ENCODE measurements around the gene RAPGEF4. TPM values are rescaled to one million over a fixed set of nuclear protein-coding genes. Genes with fewer than 3 reads are reported as not detected.

Gene RAPGEF4
- total and polyA plus RNA-seq, 2 donors (not counting 1 experiment from before 2014, with no cell fraction given), result 0.22 to 0.30 TPM

DNA sequence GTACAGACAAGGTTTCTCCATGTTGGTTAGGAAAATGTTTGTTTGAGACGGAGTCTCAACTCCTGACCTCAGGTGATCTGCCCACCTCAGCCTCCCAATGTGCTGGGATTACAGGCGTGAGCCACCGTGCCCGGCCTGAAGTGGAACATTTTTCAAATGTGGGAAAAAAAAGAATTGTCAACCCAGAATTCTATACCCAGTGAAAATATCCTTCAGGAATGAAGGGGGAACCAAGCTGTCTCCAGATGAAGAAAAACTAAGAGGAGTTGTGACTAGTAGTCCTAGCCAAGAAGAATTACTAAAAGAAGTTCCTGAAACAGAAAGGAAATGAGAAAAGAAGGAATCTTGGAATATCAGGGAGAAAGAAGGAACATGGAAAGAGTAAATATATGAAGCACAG lies 25.7 kb downstream of the RAPGEF4 start:
- Histone ChIP-seq H4K20me1 (ENCODE audit: control insufficient read depth, insufficient read depth, low read length, poor library complexity, severe bottlenecking) (no peaks in the 10 kb centered on the region), H3K9ac (ENCODE audit: low read length) (no peak overlapping the region), H3K4me1 (ENCODE audit: control insufficient read depth in 2 of 2, insufficient read depth in 2 of 2, low read length in 2 of 2) (no peaks in the 10 kb centered on the region), H3K36me3 (replicated peaks in 1 of 2; ENCODE audit: control extremely low read depth in 1 of 2, control insufficient read depth in 1 of 2, extremely low read depth in 1 of 2, insufficient read depth in 2 of 2, low read length in 1 of 2) (no peaks in the 10 kb centered on the region), H3K27me3 (replicated peaks in 1 of 4; ENCODE audit: control extremely low read depth in 1 of 4, control insufficient read depth in 3 of 4, insufficient read depth in 4 of 4, low read length in 3 of 4) (peaks cover 0 to 4% (median 0%) of the 10 kb centered on the region in 4 experiments), H3K9me3 (ENCODE audit: control extremely low read depth in 1 of 3, control insufficient read depth in 2 of 3, insufficient read depth in 1 of 3, low read length in 2 of 3) (peaks cover 0 to 10% (median 0%) of the 10 kb centered on the region in 3 donors), H3K27ac (ENCODE audit: low read length in 2 of 2) (no peak overlapping the region), H2AFZ (ENCODE audit: insufficient read depth, low read depth, low read length, poor library complexity, severe bottlenecking) (no peak overlapping the region), H3K79me2 (ENCODE audit: control insufficient read depth, insufficient read depth, low read length) (no peaks in the 10 kb centered on the region), H3K4me3 (ENCODE audit: control extremely low read depth in 1 of 5, extremely low read depth in 1 of 5, insufficient read depth in 1 of 5, low read depth in 2 of 5, low read length in 4 of 5) (no peak overlapping the region), H3K4me2 (replicated peaks; ENCODE audit: low read depth, low read length, poor library complexity, severe bottlenecking) (no peak overlapping the region)
- Mint-ChIP-seq H3K4me1 (no peaks in the 10 kb centered on the region), H3K9me3 (ENCODE audit: insufficient read depth) (peaks cover 2% of the 10 kb centered on the region), H3K4me3 (no peak overlapping the region), H3K27me3 (peaks cover 18% of the 10 kb centered on the region), H3K27ac (no peak overlapping the region)
- ChIA-PET CTCF (no interaction called here), POLR2A (no interaction called here)
- ATAC-seq (ENCODE audit: low read depth) (no peak), DNase-seq (no peak)
- WGBS (ENCODE audit: insufficient coverage), result no CpG with 5 or more reads among the region's 4 CpGs
- intact Hi-C loops (cut with micrococcal nuclease), result no loop called here
- no peak for TF ChIP-seq EZH2 (IDR thresholded peaks at IDR 0.05; ENCODE audit: borderline replicate concordance, insufficient read depth, low read depth, low read length, poor library complexity, severe bottlenecking)
- TF ChIP-seq CTCF (IDR thresholded peaks at IDR 0.05), result no peak

DNA sequence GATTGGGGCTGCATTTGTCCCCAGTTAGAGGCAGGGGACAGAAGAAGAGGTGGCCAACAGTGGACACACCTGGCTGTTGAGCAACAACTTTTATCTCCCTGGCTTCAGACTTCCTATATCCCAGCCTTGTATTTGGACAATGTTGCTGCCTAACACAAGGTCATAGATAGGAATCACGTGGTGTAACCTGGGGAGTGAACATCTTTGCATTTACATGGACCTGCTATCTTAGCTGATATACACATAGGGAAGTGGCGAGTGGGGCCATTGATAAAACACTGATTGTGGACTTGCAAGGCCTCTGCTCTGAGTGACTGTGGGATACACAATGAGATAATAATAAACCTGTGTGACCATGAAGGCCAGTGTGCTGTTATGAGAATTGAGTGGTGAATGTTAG lies 26.9 kb downstream of the RAPGEF4 start:
- Histone ChIP-seq H4K20me1 (ENCODE audit: control insufficient read depth, insufficient read depth, low read length, poor library complexity, severe bottlenecking) (no peaks in the 10 kb centered on the region), H3K4me3 (ENCODE audit: control extremely low read depth in 1 of 5, extremely low read depth in 1 of 5, insufficient read depth in 1 of 5, low read depth in 2 of 5, low read length in 4 of 5) (no peak overlapping the region), H3K4me1 (ENCODE audit: control insufficient read depth in 2 of 2, insufficient read depth in 2 of 2, low read length in 2 of 2) (no peaks in the 10 kb centered on the region), H3K79me2 (ENCODE audit: control insufficient read depth, insufficient read depth, low read length) (no peaks in the 10 kb centered on the region), H3K27me3 (replicated peaks in 1 of 4; ENCODE audit: control extremely low read depth in 1 of 4, control insufficient read depth in 3 of 4, insufficient read depth in 4 of 4, low read length in 3 of 4) (peaks cover 0 to 4% (median 0%) of the 10 kb centered on the region in 4 experiments), H3K4me2 (replicated peaks; ENCODE audit: low read depth, low read length, poor library complexity, severe bottlenecking) (no peak overlapping the region), H3K27ac (ENCODE audit: low read length in 2 of 2) (no peak overlapping the region), H3K9me3 (ENCODE audit: control extremely low read depth in 1 of 3, control insufficient read depth in 2 of 3, insufficient read depth in 1 of 3, low read length in 2 of 3) (peaks cover 0 to 10% (median 0%) of the 10 kb centered on the region in 3 donors), H3K36me3 (replicated peaks in 1 of 2; ENCODE audit: control extremely low read depth in 1 of 2, control insufficient read depth in 1 of 2, extremely low read depth in 1 of 2, insufficient read depth in 2 of 2, low read length in 1 of 2) (no peaks in the 10 kb centered on the region), H3K9ac (ENCODE audit: low read length) (no peak overlapping the region), H2AFZ (ENCODE audit: insufficient read depth, low read depth, low read length, poor library complexity, severe bottlenecking) (no peak overlapping the region)
- ATAC-seq (ENCODE audit: low read depth) (no peak), DNase-seq (no peak)
- H3K9me3 Mint-ChIP-seq (ENCODE audit: insufficient read depth), result peaks cover 2% of the 10 kb centered on the region
- H3K27me3 Mint-ChIP-seq, result peaks cover 7% of the 10 kb centered on the region
- intact Hi-C loops (cut with micrococcal nuclease), result no loop called here
- WGBS (ENCODE audit: insufficient coverage), result 100% methylated on average over 1 of the region's 2 CpGs
- ChIA-PET POLR2A (no interaction called here), CTCF (no interaction called here)
- TF ChIP-seq EZH2 (IDR thresholded peaks at IDR 0.05; ENCODE audit: borderline replicate concordance, insufficient read depth, low read depth, low read length, poor library complexity, severe bottlenecking) (no peak), CTCF (IDR thresholded peaks at IDR 0.05) (no peak)
- no peaks in the 10 kb centered on the region for H3K4me1 Mint-ChIP-seq
- no peak overlapping the region for H3K4me3 Mint-ChIP-seq
- no peak overlapping the region for H3K27ac Mint-ChIP-seq

All from B cell (primary cell).